H9 (cell line): ENCODE data around the gene HACL1. TPM values are rescaled to one million over a fixed set of nuclear protein-coding genes. Genes with fewer than 3 reads are reported as not detected.
A peak's percentile ranks its signal among the peaks of the same experiment; 100 is the strongest.

Experiments used
- DNase-seq: peaks from one replicate; pipeline ENCODE4 v3.0.0-alpha.2; 2017
- H2AFZ ChIP-seq: one replicate; pipeline ENCODE4 v1.6.1; 2013; ENCODE audit warnings: mild to moderate bottlenecking, low read length, control low read depth, moderate library complexity
- H2AK5ac ChIP-seq: 2 replicates; pipeline ENCODE4 v1.6.1; 2013; ENCODE audit warnings: low read length, control low read depth, mixed read lengths; ENCODE audit not compliant: insufficient read length
- H2BK120ac ChIP-seq: one replicate; pipeline ENCODE4 v1.6.1; 2013; ENCODE audit warnings: low read depth, mild to moderate bottlenecking, low read length, control low read depth, inconsistent platforms; ENCODE audit not compliant: poor library complexity, severe bottlenecking
- H2BK12ac ChIP-seq: 2 replicates; pipeline ENCODE4 v1.6.1; 2013; ENCODE audit warnings: low read length, control low read depth, mixed read lengths, low read depth; ENCODE audit not compliant: insufficient read length
- H2BK15ac ChIP-seq: 2 replicates; pipeline ENCODE4 v1.6.1; 2013; ENCODE audit warnings: low read depth, low read length, control low read depth
- H2BK20ac ChIP-seq: one replicate; pipeline ENCODE4 v1.6.1; 2013; ENCODE audit warnings: low read depth, mild to moderate bottlenecking, low read length, control low read depth, inconsistent platforms; ENCODE audit not compliant: poor library complexity, severe bottlenecking
- H2BK5ac ChIP-seq: 2 replicates; pipeline ENCODE4 v1.6.1; 2013; ENCODE audit warnings: low read length, control low read depth, mixed read lengths; ENCODE audit not compliant: insufficient read length
- H3K14ac ChIP-seq: 2 replicates; pipeline ENCODE4 v1.6.1; 2013; ENCODE audit warnings: low read length, control low read depth; ENCODE audit not compliant: insufficient read depth
- H3K18ac ChIP-seq: 2 replicates; pipeline ENCODE4 v1.6.1; 2013; ENCODE audit warnings: low read depth, mild to moderate bottlenecking, mixed read lengths, low read length, control low read depth; ENCODE audit not compliant: insufficient read length
- H3K23ac ChIP-seq: 2 replicates; pipeline ENCODE4 v1.6.1; 2013; ENCODE audit warnings: low read length, control low read depth, mixed read lengths, low read depth; ENCODE audit not compliant: insufficient read length
- H3K23me2 ChIP-seq: 2 replicates; pipeline ENCODE4 v1.6.1; 2013; ENCODE audit warnings: low read depth, mild to moderate bottlenecking, mixed read lengths, low read length, control low read depth; ENCODE audit not compliant: insufficient read length, poor library complexity, severe bottlenecking
- H3K27ac ChIP-seq: 2 replicates; pipeline ENCODE4 v1.5.1; 2013; ENCODE audit warnings: low read length, control low read depth, mixed read lengths, low read depth; ENCODE audit not compliant: insufficient read length
- H3K27me3 ChIP-seq: 2 replicates; pipeline ENCODE4 v1.6.1; 2013; ENCODE audit warnings: low read length, control low read depth, inconsistent platforms; ENCODE audit not compliant: insufficient read depth
- H3K4ac ChIP-seq: 2 replicates; pipeline ENCODE4 v1.6.1; 2013; ENCODE audit warnings: low read depth, mild to moderate bottlenecking, control low read depth, inconsistent platforms, low read length, moderate library complexity
- H3K4me1 ChIP-seq: 2 replicates; pipeline ENCODE4 v1.6.1; 2013; ENCODE audit warnings: low read length, control low read depth, inconsistent platforms; ENCODE audit not compliant: insufficient read depth
- H3K4me2 ChIP-seq: 2 replicates; pipeline ENCODE4 v1.6.1; 2013; ENCODE audit warnings: low read length, control low read depth, mixed read lengths; ENCODE audit not compliant: insufficient read length, insufficient read depth
- H3K56ac ChIP-seq: 2 replicates; pipeline ENCODE4 v1.6.1; 2013; ENCODE audit warnings: low read depth, mild to moderate bottlenecking, mixed read lengths, low read length, control low read depth; ENCODE audit not compliant: insufficient read length
- H3K79me1 ChIP-seq: 2 replicates; pipeline ENCODE4 v1.6.1; 2013; ENCODE audit warnings: low read depth, mild to moderate bottlenecking, moderate library complexity, low read length, control low read depth, inconsistent platforms; ENCODE audit not compliant: insufficient read depth, poor library complexity, severe bottlenecking
- H3K79me2 ChIP-seq: 2 replicates; pipeline ENCODE4 v1.6.1; 2013; ENCODE audit warnings: low read length, control low read depth, inconsistent platforms; ENCODE audit not compliant: insufficient read depth
- H3K9ac ChIP-seq: 2 replicates; pipeline ENCODE4 v1.6.1; 2013; ENCODE audit warnings: low read length, control low read depth, mixed read lengths; ENCODE audit not compliant: insufficient read length; ENCODE audit errors: extremely low read depth
- H3K9me3 ChIP-seq: one replicate; pipeline ENCODE4 v1.6.1; 2013; ENCODE audit warnings: low read depth, low read length, inconsistent platforms; ENCODE audit not compliant: control insufficient read depth
- H3T11ph ChIP-seq: one replicate; pipeline ENCODE4 v1.6.1; 2013; ENCODE audit warnings: mild to moderate bottlenecking, low read length, control low read depth, inconsistent platforms
- H4K20me1 ChIP-seq: one replicate; pipeline ENCODE4 v1.6.1; 2013; ENCODE audit not compliant: control insufficient read depth, insufficient read length, insufficient read depth
- H4K5ac ChIP-seq: 2 replicates; pipeline ENCODE4 v1.6.1; 2013; ENCODE audit warnings: low read depth, mild to moderate bottlenecking, mixed read lengths, low read length, control low read depth; ENCODE audit not compliant: insufficient read length
- H4K8ac ChIP-seq: replicated peaks from 2 replicates; pipeline ENCODE4 v1.6.1; 2013; ENCODE audit warnings: low read length, control low read depth, mixed read lengths, low read depth; ENCODE audit not compliant: insufficient read length
- H4K91ac ChIP-seq: 2 replicates; pipeline ENCODE4 v1.6.1; 2013; ENCODE audit warnings: low read depth, mild to moderate bottlenecking, moderate library complexity, mixed read lengths, low read length, control low read depth; ENCODE audit not compliant: insufficient read length
- H3K27ac Mint-ChIP-seq, 3 experiments: 2 replicates in 2 of 3; 3 replicates in 1 of 3; pipeline ENCODE4 v1.8.0; 2020 to 2021; ENCODE audit warnings: mixed read lengths in 3 of 3, mild to moderate bottlenecking in 1 of 3, moderate library complexity in 1 of 3
- H3K27me3 Mint-ChIP-seq: 2 replicates; pipeline ENCODE4 v1.8.0; 2021; ENCODE audit warnings: low read depth, mild to moderate bottlenecking, moderate library complexity, mixed read lengths
- H3K36me3 Mint-ChIP-seq, 3 experiments: 2 replicates in 2 of 3; 3 replicates in 1 of 3; pipeline ENCODE4 v1.8.0; 2020 to 2021; ENCODE audit warnings: low read depth in 3 of 3, mixed read lengths in 3 of 3; ENCODE audit not compliant: insufficient read depth in 1 of 3
- H3K4me1 Mint-ChIP-seq, 2 experiments: 2 replicates each; pipeline ENCODE4 v1.8.0; 2020; ENCODE audit warnings: mixed read lengths in 2 of 2
- H3K4me3 Mint-ChIP-seq, 2 experiments: 2 replicates in 1 of 2; 3 replicates in 1 of 2; pipeline ENCODE4 v1.8.0; 2020 to 2021; ENCODE audit warnings: mild to moderate bottlenecking in 2 of 2, mixed read lengths in 2 of 2, moderate library complexity in 1 of 2
- H3K9me3 Mint-ChIP-seq, 2 experiments: 2 replicates in 1 of 2; 3 replicates in 1 of 2; pipeline ENCODE4 v1.8.0; 2020; ENCODE audit warnings: mild to moderate bottlenecking in 2 of 2, mixed read lengths in 2 of 2, moderate library complexity in 1 of 2
- CTCF ChIP-seq: fragments of 200-600 bp; sonication (generic); conservative IDR thresholded peaks from 3 replicates; pipeline ENCODE4 v1.8.0; 2021; ENCODE audit warnings: antibody characterized with exemption, mild to moderate bottlenecking
- WGBS: extraction: QIAGEN DNeasy Blood & Tissue Kit; methylation state at CpG from one replicate; pipeline ENCODE4 v1.1.7; 2013; ENCODE audit warnings: missing lambda C conversion rate, low lambda C conversion rate, mixed read lengths; ENCODE audit not compliant: insufficient read length; ENCODE audit errors: extremely low coverage; 5-methylcytosine and 5-hydroxymethylcytosine counted together
- total RNA-seq: library from RNA; stranded (reverse); gene quantifications from 2 replicates; pipeline ENCODE4 v1.2.1, GENCODE V29; 2021

The HACL1 gene
- total RNA-seq, 1 experiment from 2014 or later = 52.6 TPM

DNA sequence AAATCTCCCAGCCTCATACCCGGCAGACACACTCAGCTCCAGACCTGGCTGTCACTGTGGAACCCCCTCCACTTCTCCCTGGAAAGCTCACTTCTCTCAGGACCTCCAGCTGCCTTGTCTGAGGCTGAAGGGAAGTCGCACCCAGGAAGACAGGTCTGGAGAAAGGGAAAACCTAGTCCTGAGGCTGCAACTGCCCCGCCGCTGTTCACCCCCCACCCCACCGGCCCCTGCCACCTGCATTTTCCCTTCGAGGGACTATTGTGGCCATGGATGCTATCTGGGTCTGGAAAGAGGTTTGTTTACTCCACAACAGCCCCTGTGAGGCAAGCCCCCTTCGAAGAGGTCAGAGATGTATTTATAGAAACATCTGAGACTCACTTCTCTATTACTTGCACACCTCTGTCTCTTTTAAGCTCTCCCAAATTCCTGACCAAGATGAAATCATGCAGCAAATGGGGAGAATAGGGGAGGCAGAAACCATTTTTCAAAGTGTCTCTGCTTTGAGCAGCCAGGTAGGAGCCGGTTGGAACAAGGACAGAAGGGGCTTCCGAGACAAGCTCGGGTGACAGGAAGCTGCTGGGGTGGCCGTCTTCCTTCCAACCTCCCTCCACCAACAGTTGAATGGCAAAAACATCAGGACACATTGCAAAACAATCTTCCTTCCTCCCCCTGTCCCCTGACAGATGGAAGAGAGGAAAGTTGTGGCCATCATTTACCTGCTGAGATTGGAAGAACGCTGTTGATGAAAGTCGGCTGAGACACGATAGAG, 80.4 kb downstream of the HACL1 start:
- no peak overlapping the region for H4K8ac ChIP-seq
- H2BK12ac ChIP-seq = no peak overlapping the region
- H2BK20ac ChIP-seq = no peak overlapping the region
- H4K91ac ChIP-seq = no peak overlapping the region
- H3K4me1 ChIP-seq = peaks cover 8% of the 10 kb centered on the region; the same call in 1 of the 2 replicates
- no peak overlapping the region for H3K27ac ChIP-seq
- no peak overlapping the region for H3K14ac ChIP-seq
- Mint-ChIP-seq H3K4me3 (peak overlapping the region in 1 of 2 experiments; percentile 7; a peak in 2 of 5 replicates), H3K27me3 (peaks cover 45% of the 10 kb centered on the region), H3K36me3 (no peaks in the 10 kb centered on the region), H3K27ac (no peak overlapping the region; a peak in 1 of 7 replicates), H3K9me3 (no peaks in the 10 kb centered on the region), H3K4me1 (peaks cover 24 to 31% of the 10 kb centered on the region in 2 experiments)
- no peak overlapping the region for H3K9ac ChIP-seq
- H3K9me3 ChIP-seq = no peaks in the 10 kb centered on the region
- H4K5ac ChIP-seq = no peak overlapping the region
- H4K20me1 ChIP-seq = no peaks in the 10 kb centered on the region
- H2AK5ac ChIP-seq = no peak overlapping the region
- H3K79me1 ChIP-seq = no peaks in the 10 kb centered on the region
- no peak overlapping the region for H3K4ac ChIP-seq
- no peak overlapping the region for H3K56ac ChIP-seq
- no CpG with 5 or more reads among the region's 14 CpGs for WGBS
- no peaks in the 10 kb centered on the region for H3K79me2 ChIP-seq
- no peak overlapping the region for H2BK120ac ChIP-seq
- DNase-seq = no peak
- H2BK15ac ChIP-seq = no peak overlapping the region
- H3T11ph ChIP-seq = no peak overlapping the region
- H3K23ac ChIP-seq = no peak overlapping the region
- H3K23me2 ChIP-seq = no peaks in the 10 kb centered on the region
- no peak overlapping the region for H2BK5ac ChIP-seq
- TF ChIP-seq CTCF = no peak
- H2AFZ ChIP-seq = no peak overlapping the region
- peak overlapping the region; percentile 71 for H3K4me2 ChIP-seq
- peak overlapping the region; percentile 18 for H3K18ac ChIP-seq
- H3K27me3 ChIP-seq = peaks cover 2% of the 10 kb centered on the region; the same call in 1 of the 2 replicates
